GM04503 (cell line): Measurements from ENCODE around the gene GID4.
A peak's percentile ranks its signal among the peaks of the same experiment; 100 is the strongest.

Source experiments
- DNase-seq: peaks from one replicate; pipeline ENCODE4 v3.0.0-alpha.2; 2012; ENCODE audit warnings: low read depth

GID4 gene

DNA sequence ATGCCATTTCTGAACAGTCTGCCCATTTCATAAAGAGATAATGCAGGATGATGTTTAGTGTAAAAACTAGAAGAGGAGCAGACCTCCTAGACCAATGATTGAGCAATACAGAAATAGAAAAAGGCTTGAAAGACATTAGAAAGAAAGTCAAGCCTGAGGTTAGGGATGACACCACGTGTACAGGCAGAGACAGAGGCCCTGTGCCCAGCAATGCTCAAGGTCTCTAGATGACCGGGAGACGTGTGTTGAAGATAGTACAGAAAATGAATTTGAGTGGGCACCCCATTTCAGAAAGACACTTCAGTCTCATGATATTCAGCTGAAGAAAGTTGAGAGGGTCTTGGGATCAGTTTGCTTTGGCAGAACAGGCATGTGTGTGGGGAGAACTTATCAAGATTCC lies 5.4 kb downstream of the GID4 start:
- no peak for DNase-seq

DNA sequence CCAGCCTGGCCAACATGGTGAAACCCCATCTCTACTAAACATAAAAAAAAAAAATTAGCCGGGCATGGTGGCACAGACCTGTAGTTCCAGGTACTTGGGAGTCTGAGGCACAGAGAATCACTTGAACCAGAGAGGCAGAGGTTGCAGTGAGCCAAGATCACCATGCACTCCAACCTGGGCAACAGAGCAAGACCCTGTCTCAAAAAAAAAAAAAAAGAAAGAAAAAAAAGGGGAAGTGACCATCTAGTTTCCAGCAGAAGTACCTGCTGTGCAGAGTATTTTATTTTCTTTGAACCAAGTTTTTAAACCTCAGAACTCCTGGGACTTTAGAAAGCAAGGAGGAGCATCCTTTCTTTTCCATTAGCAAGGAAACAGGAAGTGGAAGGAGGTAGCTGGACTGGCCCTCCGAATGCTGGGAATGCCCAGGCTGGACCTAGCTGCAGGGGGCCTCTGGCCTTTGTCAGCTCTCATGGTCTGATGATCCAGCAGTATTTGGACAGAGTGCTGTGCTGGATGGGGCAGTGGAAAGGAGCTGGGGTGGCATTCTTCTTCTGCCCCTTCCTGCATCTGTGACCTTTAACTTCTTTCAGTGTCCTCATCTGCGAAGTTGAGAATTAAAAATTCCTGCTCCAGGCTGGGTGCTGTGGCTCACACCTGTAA lies 6.6 kb downstream of the GID4 start:
- DNase-seq, result no peak

DNA sequence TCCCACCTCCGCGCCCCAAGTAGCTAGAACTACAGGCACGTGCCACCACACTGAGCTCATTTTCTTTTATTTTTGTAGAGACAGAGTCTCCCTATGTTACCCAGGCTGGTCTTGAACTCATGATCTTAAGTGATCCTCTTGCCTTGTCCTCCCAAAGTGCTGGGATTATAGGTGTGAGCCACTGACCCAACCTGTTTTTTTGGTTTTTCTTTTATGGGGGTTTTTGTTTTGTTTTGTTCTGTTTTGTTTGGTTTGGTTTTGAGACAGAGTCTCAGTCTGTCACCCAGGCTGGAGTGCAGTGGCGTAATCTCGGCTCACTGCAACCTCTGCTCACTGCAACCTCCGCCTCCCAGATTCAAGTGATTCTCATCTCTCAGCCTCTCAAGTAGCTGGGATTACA lies 16.4 kb downstream of the GID4 start:
- DNase-seq, result no peak

DNA sequence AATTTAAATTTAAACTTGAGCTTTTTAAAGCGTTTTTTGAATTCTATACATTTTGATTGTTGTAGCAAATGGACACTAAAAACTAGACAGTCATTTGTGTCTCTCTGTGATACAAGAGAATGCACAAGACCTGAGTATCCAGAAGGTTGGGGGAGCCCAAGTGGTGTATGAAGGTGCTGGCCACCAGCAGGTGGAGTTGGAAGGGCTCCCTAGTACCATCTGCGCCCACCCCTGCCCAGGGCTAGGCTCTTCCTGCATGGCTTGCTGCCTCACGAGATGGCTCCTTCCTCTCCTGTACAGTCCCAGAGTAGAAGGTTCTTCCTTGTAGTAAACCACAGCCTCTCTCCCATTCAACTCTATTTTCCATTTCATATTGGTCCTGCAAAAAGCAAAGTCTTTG lies 17.0 kb downstream of the GID4 start:
- no peak for DNase-seq

DNA sequence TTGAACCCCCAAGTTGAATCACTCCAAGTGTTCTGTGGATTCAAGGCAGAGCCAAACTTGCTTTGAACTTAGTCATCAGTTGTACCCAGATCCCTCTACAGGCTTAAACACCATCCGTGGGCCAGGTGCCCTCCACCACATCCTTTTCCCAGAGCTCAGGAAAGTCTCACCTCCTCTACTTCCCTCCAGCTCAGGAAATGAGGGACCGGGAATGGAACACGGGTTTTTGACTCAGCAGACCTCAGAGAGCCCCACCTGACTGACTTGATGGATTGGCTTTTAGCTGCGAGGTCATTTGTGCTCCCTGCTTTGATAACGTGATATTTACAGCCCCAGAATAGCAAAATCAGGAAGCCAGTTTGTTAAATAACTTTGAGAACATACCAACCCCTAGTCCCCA lies 20.1 kb downstream of the GID4 start:
- DNase-seq, result no peak

DNA sequence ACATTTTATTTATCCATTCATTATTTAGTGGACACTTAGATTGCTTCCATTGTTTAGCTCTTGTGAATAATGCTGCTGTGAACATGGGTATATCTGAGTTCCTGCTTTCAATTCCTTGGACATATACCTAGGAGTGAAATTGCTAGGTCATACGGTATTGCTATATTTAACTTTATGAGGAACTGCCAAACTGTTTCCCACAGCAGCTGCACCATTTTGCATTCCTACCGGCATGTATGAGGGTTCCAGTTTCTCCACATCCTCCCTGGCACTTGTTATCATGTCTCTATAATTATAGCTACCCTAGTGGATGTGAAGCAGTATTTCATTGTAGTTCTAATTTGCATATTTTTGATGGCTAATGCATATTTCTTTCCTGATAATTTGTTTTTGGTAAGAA lies 24.8 kb downstream of the GID4 start:
- no peak for DNase-seq

DNA sequence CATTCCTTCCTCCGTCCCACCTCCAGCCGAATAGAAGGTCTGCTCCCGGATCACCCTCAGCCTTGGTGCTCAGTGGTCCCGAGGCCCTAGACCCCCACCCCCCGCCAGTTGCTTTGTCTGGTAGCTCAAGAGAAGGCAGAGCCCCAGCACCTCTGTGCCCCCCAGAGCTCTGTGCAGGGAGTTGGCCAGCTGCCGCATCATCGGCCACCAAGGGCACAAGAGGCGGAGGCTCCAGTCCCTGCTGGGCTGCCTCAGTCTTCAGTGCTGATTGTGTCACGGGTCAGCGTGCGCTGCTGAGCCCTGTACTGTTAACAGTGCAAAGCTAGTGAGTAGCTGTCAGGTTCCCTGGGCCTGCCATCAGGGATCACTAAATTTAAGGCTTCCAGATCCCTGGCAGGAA lies 26.3 kb downstream of the GID4 start:
- no peak for DNase-seq

DNA sequence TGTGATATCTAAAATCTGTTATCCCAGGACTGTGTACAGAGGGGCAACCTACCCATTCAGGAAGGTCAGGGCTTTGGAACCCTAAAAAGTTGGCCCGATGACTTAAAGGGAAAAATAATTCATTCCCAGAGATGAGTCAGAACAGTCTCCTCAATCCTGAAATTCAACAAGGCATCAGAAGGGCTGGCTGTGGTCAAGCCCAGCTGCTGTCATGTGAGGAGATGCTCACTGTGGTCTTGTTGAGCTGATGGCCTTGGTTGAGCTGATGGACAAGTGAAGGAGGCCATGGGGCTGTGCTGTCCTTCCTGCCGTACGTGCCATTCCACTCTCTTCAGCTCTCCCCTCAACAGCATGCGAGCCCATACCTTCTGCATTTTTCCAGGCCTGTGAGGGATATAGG lies 27.7 kb downstream of the GID4 start:
- no peak for DNase-seq

DNA sequence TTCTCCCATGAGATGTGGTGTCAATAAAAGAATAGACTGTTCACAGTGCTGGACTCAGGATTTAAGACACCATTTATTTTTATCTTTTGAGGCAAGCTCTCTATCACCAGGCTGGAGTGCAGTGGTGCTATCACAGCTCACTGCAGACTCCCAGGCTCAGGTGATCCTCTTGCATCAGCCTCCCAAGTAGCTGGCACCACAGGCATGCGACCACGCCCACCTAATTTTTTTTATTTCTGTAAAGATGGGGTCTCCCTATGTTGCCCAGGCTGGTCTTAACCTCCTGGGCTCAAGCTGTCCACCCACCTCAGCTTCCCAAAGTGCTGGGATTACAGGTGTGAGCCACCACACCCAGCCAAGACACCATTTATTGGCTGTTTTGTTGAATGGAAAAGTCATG lies 29.9 kb downstream of the GID4 start:
- no peak for DNase-seq

DNA sequence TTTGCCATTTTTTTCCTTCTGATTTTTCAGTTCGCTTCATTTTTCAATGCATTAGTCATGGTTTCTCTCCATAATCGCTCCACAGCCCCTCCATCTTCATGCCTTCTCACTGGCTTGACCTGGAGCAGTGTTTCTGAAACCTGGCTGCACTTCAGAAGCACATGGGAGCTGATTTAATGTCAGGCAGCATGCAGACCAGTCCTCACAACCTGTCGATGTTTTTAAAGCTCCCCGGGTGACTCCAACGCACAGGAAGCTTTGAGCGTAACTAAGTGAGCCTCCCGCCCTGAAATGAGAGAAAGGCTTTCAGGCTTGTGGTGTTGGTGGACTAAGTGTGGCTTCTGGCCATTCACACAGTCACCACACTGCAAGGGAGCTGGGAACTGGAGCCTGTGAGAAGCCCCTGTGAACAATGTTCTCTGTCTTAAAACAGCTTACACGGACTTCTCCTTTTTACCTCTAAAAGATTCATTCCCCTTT lies 31.7 kb downstream of the GID4 start:
- no peak for DNase-seq

DNA sequence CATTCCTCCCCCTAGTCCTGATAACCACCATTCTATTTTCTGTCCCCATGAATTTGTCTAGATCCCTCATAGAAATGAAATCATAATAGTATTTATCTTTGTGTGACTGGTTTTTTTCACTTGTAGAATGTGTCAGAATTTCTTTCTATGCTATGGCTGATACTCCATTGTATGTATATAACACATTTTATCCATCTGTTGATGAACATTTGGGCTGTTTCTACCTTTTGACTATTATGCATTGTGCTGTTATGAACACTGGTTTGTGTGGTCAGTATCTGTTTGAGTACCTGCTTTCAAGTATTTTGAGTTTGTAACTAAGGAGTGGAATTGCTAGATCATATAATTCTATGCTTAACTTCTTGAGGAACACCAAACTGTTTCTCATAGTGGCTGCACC lies 32.5 kb downstream of the GID4 start:
- DNase-seq, result no peak

DNA sequence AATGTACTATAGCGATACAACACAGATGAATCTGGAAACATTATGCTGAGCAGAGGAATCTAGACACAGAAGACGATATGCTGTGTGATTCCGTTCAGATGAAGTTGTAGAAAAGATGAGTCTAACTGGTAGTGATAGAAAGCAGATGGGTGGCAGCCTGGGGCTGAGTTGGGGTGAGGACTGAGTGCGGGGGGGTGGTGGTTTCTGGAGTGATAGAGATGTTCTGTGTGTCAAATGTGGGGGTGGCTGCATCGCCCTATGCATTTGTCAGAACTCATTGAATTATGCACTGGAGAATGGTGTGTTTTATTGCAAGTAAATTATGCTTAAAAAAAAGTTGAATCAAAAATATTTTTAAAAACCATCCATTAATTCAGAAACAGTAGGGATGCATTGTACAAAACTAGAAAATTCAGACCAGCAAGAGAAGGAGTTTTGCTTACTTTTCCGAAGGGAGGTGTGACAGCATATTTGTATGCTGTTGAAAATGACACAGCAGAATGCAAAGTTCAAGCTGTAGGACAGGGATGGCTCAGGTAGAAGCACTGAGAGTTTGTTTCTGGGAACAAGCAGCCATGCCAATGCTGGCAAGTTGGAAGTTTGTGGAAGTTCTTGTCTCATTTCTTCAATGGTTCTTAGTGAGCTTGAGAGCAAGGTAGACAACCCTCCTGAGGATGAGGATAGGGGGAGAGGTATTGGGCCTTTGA lies 35.5 kb downstream of the GID4 start:
- DNase-seq, result no peak

DNA sequence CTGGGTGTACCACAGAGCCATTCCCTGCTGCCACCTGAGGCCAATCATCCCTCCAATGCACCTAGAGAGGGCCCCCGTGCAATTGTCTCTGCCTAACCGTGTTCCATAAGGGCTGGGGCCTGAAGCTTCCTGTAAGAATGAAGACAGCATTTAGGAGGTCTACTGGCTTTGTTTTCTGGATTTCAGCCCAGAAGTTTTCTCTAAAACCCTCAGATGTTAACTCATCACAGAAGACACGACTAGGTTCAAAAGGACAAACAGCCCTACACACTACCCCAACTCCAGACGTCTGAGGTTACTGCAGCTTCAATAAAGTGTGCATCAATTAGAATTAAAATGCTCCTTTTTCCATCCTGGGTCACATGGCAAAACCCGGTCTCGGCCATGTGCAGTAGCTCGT lies 37.7 kb downstream of the GID4 start:
- no peak for DNase-seq

DNA sequence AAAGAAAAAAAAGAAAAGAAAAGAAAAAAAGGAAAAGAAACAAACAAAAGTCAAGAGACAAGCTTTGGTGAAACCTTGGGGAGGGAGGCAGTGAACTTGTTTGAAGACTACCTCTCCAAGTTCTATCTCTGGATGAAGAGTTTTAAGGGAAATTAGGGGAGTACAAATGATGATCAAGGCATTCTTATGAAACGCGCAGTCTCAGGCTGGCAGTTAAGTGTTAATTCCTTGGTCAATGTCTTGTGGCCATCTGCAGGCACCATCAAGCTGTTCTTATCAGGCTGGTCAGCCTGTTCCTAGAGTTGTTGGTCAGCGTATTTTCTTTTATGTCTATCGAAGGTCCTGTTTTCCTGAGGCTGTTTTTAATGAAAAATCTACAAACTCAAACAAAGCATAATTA lies 40.3 kb downstream of the GID4 start:
- DNase-seq, result no peak

DNA sequence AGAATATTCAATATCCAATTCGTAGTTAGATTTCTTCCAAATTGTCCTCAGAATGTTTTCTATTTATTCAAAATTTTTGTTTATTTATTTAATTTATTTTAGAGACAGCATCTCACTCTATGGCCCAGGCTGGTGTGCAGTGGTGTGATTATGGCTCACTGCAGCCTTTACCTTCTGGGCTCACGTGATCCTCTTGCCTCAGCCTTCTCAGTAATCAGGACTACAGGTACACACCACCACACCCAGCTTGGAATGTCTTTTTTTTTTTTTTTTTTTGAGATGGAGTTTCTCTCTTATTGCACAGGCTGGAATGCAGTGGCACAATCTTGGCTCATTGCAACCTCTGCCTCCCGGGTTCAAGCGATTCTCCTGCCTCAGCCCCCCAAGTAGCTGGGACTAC lies 45.0 kb downstream of the GID4 start:
- DNase-seq, result no peak

DNA sequence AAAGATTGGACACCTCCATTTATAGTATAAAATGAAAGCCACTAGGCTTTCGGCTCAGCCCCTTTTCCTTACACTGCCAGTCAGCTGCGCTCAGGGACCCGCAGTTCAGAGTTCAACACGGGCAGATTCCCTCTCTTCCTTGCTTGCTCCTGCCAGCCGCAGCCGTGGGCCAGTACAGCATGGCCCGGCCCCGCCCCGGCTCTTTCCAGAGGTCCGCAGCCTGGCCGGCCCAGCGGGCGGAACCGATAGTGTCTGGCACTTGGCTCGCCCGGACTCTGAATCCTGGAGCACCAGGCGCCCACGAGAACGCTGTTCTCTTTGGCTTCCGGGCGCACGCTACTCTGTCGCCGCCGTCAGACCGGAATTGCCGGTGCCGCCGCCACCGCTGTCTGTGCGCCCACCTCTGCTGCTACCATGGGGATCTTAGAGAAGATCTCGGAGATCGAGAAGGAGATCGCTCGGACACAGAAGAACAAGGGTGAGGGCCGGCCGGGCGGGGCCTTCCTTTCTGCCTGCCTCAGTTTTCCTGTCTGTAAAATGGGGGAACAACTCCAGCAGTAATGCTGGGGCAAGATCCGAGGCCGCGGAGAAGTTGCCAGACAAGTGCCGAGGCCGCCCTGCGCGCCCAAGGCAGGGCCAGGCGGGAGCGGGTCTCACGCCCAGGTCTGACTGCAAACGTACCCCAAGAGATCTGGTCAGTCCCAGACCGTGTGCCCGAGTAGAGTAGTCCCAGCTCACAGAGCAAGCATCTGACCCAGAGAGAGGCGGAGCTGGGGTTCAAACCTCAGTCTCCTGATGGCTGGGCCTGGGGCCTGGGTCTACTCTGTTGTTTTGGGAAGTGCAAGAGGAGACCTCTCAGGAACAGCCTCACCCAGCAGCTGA lies 48.6 kb downstream of the GID4 start, which contains the start of gene DRG2:
Gene DRG2, plus strand, starts transcription at position 339 of the 882 bp plus-strand sequence. Its CDS starts 76 bp downstream, at position 415.
- peak; percentile 50 for DNase-seq

DNA sequence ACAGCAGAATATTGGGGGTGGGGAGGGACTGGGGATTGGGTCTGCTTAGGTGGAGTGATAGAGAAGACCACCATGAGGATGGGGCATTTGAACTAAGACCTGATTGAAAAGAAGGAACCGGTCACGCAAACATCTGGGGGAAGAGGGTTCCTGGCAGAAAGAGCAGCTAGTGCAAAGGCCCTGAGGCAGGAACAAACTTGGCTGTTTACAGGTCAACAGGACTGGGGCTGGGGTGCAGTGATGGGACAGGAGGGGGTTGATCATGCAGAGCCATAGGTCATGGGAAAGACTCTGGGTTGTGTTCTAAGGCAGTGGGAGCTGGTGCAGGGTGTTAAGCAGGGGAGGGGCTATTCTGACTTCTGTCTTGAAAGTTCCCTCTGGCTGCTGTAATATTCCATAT lies 50.4 kb downstream of the GID4 start:
- DNase-seq, result no peak

DNA sequence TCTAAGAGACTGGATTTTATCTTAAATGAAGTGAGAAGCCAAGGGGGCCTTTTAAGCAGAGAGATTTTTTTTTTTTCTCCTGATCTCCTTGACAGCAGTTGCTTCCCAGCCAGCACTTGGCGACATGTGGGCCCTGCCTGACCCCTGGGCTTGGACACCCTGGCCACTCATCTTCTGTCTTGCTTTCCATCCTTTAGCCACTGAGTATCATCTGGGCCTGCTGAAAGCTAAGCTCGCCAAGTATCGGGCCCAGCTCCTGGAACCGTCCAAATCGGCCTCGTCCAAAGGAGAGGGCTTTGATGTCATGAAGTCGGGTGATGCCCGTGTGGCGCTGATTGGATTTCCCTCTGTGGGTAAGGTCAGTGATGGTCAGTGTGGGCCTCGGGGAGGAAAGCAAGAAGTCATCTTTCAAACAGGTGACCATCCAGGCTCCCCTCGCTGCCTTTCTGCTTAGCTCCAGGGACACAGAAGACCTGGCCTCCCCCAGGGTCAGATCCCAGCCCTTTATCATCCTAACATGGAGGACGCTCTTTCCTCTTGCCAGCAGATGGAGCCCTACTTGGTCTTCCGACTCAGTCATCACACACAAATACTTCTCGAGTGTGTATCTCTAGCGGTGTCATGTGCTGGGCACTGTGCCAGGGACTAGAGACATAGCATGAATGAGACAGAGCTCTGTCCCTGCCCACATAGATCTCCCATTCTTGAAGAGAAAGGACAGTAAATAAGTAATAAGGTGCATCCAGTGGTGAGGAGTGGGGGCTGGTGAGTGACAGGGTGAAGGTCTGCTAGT lies 54.6 kb downstream of the GID4 start:
- no peak for DNase-seq

DNA sequence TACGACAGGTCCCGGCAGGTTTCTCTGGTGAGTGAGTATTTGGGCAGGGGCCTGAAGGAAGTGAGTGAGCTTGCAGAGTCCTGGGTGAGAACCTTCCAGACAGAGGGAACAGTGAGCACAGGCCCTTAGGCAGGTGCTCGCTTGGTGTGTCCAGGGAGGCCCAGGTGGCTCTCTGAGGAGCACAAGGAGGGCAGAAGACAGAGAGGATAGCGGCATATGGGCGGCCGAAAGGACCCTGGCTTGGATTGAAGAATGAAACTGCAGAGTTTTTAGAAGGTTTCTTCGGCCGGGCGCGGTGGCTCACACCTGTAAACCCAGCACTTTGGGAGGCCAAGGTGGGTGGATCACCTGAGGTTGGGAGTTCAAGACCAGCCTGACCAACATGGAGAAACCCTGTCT lies 55.2 kb downstream of the GID4 start:
- no peak for DNase-seq

DNA sequence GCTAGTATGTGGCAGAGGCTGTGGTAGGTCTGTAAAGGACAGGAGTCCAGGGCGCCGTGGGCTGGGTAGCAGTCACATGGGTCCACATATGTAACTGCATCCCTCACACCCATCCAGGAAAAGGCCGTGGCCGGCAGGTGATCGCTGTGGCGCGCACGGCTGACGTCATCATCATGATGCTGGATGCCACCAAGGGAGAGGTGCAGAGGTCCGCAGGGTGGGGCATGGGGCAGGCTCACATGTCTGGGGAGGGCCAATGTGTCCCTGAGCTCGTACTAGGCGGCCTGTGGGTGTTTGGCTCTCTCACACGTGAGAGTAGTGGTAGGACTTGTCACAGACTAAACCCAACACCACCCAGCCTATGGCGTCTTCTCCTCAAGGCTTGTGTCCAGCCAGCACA lies 60.3 kb downstream of the GID4 start:
- DNase-seq, result no peak

DNA sequence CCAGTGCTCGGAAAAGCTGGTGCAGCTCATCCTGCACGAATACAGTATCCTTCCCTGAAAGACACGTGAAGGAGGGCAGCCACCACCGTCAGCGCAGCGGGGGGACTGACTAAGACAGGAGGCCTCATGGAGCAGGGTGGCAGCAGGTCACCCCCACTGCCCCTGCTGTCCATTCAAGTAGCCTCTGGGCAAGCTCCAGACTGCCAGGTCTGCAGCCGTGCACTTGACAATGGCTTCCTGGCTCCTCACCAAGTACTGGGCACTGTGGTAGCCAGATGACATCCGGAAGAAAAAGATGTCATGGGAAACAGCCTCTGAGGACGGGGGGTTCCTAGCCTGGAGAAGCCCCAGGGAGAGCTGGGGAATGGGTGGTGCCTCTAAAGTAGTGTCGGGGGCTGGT lies 61.4 kb downstream of the GID4 start:
- no peak for DNase-seq

DNA sequence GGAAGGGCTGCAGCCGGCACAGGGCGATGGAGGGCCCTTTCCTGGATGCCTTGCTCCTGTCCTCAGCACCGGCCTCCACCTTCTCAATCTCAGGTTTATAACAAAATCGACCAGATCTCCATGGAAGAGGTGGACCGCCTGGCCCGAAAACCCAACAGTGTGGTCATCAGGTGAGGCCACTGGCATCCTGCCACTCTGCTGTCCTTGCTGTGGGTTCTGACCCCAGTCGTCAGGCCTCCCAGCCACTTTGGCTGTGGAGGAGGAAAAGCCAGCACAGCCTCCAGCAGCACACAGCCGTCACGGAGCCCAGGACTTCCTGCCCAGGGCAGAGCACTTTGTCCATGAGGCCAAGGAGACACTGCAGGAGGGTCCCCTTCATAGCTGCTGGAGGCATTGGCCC lies 62.6 kb downstream of the GID4 start:
- no peak for DNase-seq
